ENCODE data around the gene BHMT2.

Gene BHMT2

DNA sequence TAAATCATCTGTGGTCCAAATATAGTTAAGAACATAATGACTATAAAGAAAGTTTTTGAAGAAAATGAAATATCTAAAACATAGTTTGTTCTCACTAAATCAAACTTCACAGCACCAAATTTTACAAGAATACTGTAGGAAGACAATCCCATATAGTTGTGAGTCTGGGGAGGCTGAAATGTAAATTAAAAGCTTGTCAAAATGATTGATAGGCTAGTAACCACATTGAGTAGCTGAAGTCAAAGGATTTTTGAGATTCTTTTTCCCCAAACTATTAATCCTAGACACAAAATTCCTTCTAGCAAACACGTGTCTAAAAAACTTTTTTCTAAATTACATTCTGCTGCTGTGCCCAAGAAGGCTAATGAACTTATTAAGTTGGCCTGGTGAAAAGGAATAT lies 55.0 kb downstream of the BHMT2 start:
- H3K36me3 Mint-ChIP-seq (ENCODE audit: low read depth), result no peaks in the 10 kb centered on the region
- H3K27me3 Mint-ChIP-seq, result no peaks in the 10 kb centered on the region
- no peaks in the 10 kb centered on the region for H3K4me1 Mint-ChIP-seq (ENCODE audit: low read depth)
- H3K4me3 Mint-ChIP-seq, result no peak overlapping the region
- no peaks in the 10 kb centered on the region for H3K9me3 Mint-ChIP-seq
- H3K27ac Mint-ChIP-seq, result no peak overlapping the region

DNA sequence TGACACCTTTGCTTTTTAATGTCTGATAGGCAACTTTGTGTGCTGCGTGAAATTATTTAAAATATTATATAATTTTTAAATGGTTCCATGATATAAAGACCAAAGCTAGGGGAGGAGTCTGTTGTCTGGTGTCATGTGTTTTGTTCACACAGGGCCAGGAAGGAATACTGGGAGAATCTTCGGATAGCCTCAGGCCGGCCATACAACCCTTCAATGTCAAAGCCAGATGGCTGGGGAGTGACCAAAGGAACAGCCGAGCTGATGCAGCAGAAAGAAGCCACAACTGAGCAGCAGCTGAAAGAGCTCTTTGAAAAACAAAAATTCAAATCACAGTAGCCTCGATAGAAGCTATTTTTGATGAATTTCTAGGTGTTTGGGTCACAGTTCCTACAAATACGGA lies 61.2 kb downstream of the BHMT2 start:
- Mint-ChIP-seq H3K4me3 (no peak overlapping the region), H3K27me3 (peaks cover 3% of the 10 kb centered on the region), H3K9me3 (no peaks in the 10 kb centered on the region), H3K36me3 (ENCODE audit: low read depth) (no peaks in the 10 kb centered on the region), H3K27ac (no peak overlapping the region), H3K4me1 (ENCODE audit: low read depth) (peaks cover 20% of the 10 kb centered on the region)

DNA sequence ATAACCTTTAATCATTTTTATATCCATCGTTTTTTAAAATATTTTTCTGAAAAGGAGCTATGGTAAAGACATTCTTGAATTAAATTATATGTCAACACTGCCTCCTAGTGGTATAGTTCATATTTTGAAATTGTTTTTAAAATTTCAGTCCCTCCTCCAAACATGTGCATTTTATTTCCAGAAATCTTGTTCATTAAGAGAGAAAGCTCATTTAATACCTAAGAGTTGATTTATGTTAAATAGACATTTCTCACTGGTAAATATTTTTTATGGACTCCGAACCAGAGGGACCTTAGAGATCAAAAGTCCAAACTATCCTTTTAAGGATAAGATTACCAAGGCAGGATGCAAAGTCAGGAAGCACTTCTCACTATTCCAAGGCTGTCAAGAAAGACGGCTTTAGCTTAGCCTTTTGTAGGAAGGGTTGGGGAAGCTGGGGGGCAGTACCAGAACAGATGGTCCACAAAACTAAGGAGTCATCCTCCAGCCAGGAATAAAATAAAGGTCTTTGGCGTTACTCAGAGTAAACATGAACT lies 63.6 kb downstream of the BHMT2 start:
- Mint-ChIP-seq H3K4me1 (ENCODE audit: low read depth) (peaks cover 20% of the 10 kb centered on the region), H3K27ac (no peak overlapping the region), H3K9me3 (no peaks in the 10 kb centered on the region), H3K27me3 (peaks cover 3% of the 10 kb centered on the region), H3K36me3 (ENCODE audit: low read depth) (no peaks in the 10 kb centered on the region), H3K4me3 (peak overlapping the region; percentile 68)

DNA sequence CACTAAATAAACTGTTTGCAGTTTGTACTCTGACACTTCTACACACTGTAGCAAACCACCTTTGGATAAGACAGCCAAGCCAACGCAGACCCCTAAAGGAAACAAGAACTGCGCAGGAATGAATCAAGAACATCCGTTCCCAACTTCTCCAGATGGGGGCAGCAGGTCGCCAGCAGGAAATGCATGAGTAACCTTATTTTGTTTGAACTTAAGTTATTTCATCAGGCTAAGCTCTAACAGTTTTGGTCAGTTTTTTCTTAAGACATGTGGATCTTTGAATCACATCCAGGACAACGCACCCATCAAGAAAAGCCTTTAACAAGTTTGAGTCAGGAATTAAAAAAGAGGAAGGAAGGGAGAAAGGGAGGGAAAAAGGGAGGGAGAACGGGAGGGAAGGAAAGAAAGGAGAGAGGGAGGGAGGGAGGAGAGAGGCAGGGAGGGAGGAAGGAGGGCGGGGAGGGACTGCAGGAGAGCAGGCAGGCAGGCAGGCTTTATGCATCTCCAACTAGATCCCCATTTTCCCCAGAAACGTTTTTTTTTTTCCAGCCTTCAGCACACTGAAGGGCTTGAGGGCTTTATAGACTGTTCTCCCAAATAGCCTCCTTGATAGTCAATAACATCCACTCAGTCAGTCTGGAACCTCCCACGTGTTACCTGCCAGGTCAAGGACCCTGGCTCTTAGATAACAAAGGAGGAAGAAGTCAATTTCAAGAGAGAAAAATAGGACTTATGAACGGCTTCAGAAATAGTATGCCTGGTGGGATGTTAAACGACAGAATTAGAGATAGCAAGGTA lies 64.3 kb downstream of the BHMT2 start:
- H3K4me3 Mint-ChIP-seq, result peak overlapping the region; percentile 65
- H3K9me3 Mint-ChIP-seq, result no peaks in the 10 kb centered on the region
- H3K4me1 Mint-ChIP-seq (ENCODE audit: low read depth), result peaks cover 20% of the 10 kb centered on the region
- no peaks in the 10 kb centered on the region for H3K36me3 Mint-ChIP-seq (ENCODE audit: low read depth)
- peaks cover 3% of the 10 kb centered on the region for H3K27me3 Mint-ChIP-seq
- H3K27ac Mint-ChIP-seq, result peak overlapping the region; percentile 89

DNA sequence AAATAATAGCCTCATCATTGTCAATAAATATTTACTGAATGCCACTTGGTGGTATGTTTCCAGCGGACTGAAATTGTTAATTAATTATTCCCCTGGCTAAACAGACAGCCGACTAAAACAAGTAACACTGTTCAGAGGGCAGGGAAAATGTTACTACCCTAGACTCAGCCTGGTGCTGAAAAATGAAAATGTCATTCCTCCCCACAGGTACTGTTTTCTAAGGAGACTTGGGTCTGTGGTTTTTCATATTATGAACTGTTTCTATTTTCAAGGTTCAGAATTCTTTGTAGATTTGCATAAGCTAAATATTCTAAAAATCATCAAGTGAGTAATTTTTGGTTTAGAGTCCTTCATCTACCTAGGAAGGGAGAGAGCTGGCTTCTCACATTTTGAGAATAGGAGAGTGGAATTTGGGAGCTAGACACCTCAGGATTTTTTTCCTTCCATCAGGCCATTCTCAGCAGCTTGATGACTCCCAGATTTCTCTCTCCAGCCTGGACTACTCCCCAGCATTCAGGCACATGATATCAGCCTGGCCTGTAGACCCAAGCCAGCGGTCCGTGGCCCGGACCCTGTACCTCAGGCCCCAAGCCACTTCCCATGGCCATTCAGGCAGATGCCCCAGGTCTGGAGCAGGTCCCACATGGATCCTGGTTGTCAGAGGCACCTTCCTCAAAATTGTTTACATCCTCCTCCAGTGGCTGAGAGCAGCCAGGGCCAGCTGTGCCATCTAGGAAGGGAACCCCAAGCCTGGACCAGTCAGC lies 66.4 kb downstream of the BHMT2 start:
- Mint-ChIP-seq H3K9me3 (no peaks in the 10 kb centered on the region), H3K4me1 (ENCODE audit: low read depth) (peaks cover 20% of the 10 kb centered on the region), H3K36me3 (ENCODE audit: low read depth) (no peaks in the 10 kb centered on the region), H3K27ac (no peak overlapping the region), H3K27me3 (peaks cover 3% of the 10 kb centered on the region), H3K4me3 (no peak overlapping the region)

DNA sequence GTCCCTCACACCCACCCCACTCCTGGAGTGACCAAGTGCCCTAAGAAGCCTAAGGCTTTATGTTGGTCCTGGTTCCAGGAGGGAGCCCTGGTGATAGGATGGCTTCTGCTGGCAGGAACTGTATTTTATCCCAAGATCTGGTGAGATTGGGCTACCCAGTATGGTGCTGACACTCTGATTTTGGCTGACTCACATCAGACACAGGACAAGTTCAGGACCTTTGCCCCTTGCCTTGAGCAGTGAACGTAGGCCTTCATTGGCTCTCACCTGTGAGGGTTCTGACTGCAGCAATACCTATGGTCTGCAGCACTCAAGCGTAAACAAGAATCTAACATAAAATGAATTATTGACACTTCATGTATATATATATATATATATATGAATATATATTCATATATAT lies 67.1 kb downstream of the BHMT2 start:
- H3K27me3 Mint-ChIP-seq, result peaks cover 3% of the 10 kb centered on the region
- H3K4me3 Mint-ChIP-seq, result no peak overlapping the region
- H3K9me3 Mint-ChIP-seq, result no peaks in the 10 kb centered on the region
- peaks cover 20% of the 10 kb centered on the region for H3K4me1 Mint-ChIP-seq (ENCODE audit: low read depth)
- no peaks in the 10 kb centered on the region for H3K36me3 Mint-ChIP-seq (ENCODE audit: low read depth)
- no peak overlapping the region for H3K27ac Mint-ChIP-seq
